Transverse colon (tissue), 4 donors: ENCODE measurements around the gene BABAM1. TPM values are rescaled to one million over a fixed set of nuclear protein-coding genes. Genes with fewer than 3 reads are reported as not detected.

Experiments
- DNase-seq: peaks from one replicate; pipeline ENCODE4 v3.0.0-alpha.2; 2019
- H3K27ac ChIP-seq, 4 donors: fragments of 200-600 bp; sonication (generic); 2 replicates each; pipeline ENCODE4 v1.5.1; 2016 to 2018; ENCODE audit warnings: inconsistent platforms in 4 of 4
- H3K27me3 ChIP-seq: fragments of 200-600 bp; sonication (generic); 2 replicates; pipeline ENCODE4 v1.5.1; 2017; ENCODE audit warnings: inconsistent platforms
- H3K36me3 ChIP-seq, 4 donors: fragments of 200-600 bp; sonication (generic); 2 replicates each; pipeline ENCODE4 v1.5.1; 2017 to 2019; ENCODE audit warnings: inconsistent platforms in 4 of 4
- H3K4me1 ChIP-seq, 4 donors: fragments of 200-600 bp; sonication (generic); 2 replicates each; pipeline ENCODE4 v1.5.1; 2017 to 2020; ENCODE audit warnings: inconsistent platforms in 4 of 4
- H3K4me3 ChIP-seq, 4 donors: fragments of 200-600 bp; sonication (generic); 1 replicate in 1 of 4; 2 replicates in 3 of 4; pipeline versions ENCODE4 v1.5.1 to v1.6.1; 2017 to 2019; ENCODE audit warnings: inconsistent platforms in 4 of 4
- H3K9me3 ChIP-seq, 2 donors: fragments of 200-600 bp; sonication (generic); 2 replicates each; pipeline ENCODE4 v1.5.1; 2017 to 2019; ENCODE audit warnings: inconsistent platforms in 2 of 2
- CTCF ChIP-seq, 5 experiments: fragments of 200-600 bp in 3 of 5; fragments of 450-650 bp in 2 of 5; sonication (generic) in 3 of 5; IDR thresholded peaks; 1 replicate in 2 of 5; 2 replicates in 3 of 5; pipeline ENCODE4 v1.5.1; 2016 to 2017; ENCODE audit warnings: antibody characterized with exemption in 5 of 5, inconsistent platforms in 3 of 5, mild to moderate bottlenecking in 2 of 5, moderate library complexity in 1 of 5
- EP300 ChIP-seq: sonication (generic); formaldehyde crosslinking; IDR thresholded peaks from one replicate; pipeline ENCODE4 v1.6.1; 2017; ENCODE audit warnings: antibody characterized with exemption, low read depth
- POLR2A ChIP-seq: fragments of 450-650 bp; IDR thresholded peaks from one replicate; pipeline ENCODE4 v1.6.1; 2016; ENCODE audit warnings: antibody characterized with exemption, mild to moderate bottlenecking, moderate library complexity
- POLR2AphosphoS5 ChIP-seq, 3 donors: sonication (generic); formaldehyde crosslinking; IDR thresholded peaks; one replicate each; pipeline ENCODE4 v1.6.1; 2016; ENCODE audit warnings: antibody characterized with exemption in 3 of 3
- WGBS, 2 donors: methylation state at CpG; one replicate each; pipeline ENCODE4 v1.1.5; 2018; ENCODE audit warnings: low coverage in 1 of 2; 5-methylcytosine and 5-hydroxymethylcytosine counted together
- in situ Hi-C, 4 donors: fragments of 200-750 bp; cut with MboI; loops; one replicate each; pipeline versions ENCODE4 v1.15.0 to v1.15.1; 2017; ENCODE audit warnings: low sequenced_read_pairs in 3 of 4, low pct_ligation_motif_present in 1 of 4, low pct_unique_long_range_greater_than_20kb in 1 of 4
- intact Hi-C: fragments of 100-400 bp; cut with DNase I; formaldehyde crosslinking; loops from one replicate; pipeline ENCODE4 v1.15.1; 2023; ENCODE audit warnings: low total_unique reads
- total RNA-seq, 4 donors: library from RNA; depleted of rRNA; stranded (reverse); fragments of >200 nt; gene quantifications; one replicate each; pipeline ENCODE4 v1.1.0, GENCODE V29; 2016

Gene BABAM1
- total RNA-seq, 4 donors from 2014 or later, result 56.2 to 364 (median 80.2) TPM

- WGBS, 2 donors, result 0 to 2% methylated on average over 4 to 35 of the region's 52 CpGs
- peak within 1 kb of the TSS; percentile 90 to 98 (median 94) for H3K27ac ChIP-seq
- peak; percentile 98 for DNase-seq
- TF ChIP-seq POLR2AphosphoS5 (IDR thresholded peaks at IDR 0.05) (peak; percentile 60 to 74 (median 74)), CTCF (IDR thresholded peaks at IDR 0.05) (peak; percentile 68 to 88 (median 73)), EP300 (no peak), POLR2A (no peak)
- in situ Hi-C loops (no loop called here), intact Hi-C loops (no loop called here)
- H3K27me3 ChIP-seq, result no peaks in the 10 kb centered on the region
- peak within 1 kb of the TSS; percentile 62 to 74 (median 68) for H3K4me3 ChIP-seq
- H3K4me1 ChIP-seq, result peaks cover 34 to 50% (median 37%) of the 10 kb centered on the region in 4 donors
- no peaks in the 10 kb centered on the region for H3K36me3 ChIP-seq
- H3K9me3 ChIP-seq, result no peaks in the 10 kb centered on the region
Measured at GRCh38 chr19:17303167-17303939, 36.1 kb downstream of the BABAM1 start, which contains the start of gene ABHD8. TSS of gene ABHD8 (minus strand) at chr19:17303425. CDS start at chr19:17301616, 1,809 bp downstream.

GRCh38 chr19:17303940-17304267 is 36.7 kb downstream of the BABAM1 start:
- H3K9me3 ChIP-seq, result no peaks in the 10 kb centered on the region
- WGBS, 2 donors, result 73% methylated on average over 12 of the region's 12 CpGs; no CpG with 5 or more reads in 1 of the 2 donors
- no peaks in the 10 kb centered on the region for H3K27me3 ChIP-seq
- H3K4me3 ChIP-seq, result no peak overlapping the region
- H3K4me1 ChIP-seq, result peaks cover 34 to 55% (median 39%) of the 10 kb centered on the region in 4 donors
- H3K27ac ChIP-seq, result peak overlapping the region; percentile 90 to 98 (median 94)
- in situ Hi-C loops, result no loop called here
- no peak for TF ChIP-seq CTCF (IDR thresholded peaks at IDR 0.05)
- TF ChIP-seq POLR2A, result no peak
- no peak for TF ChIP-seq EP300
- no peak for TF ChIP-seq POLR2AphosphoS5 (IDR thresholded peaks at IDR 0.05)
- no peaks in the 10 kb centered on the region for H3K36me3 ChIP-seq
- intact Hi-C loops, result no loop called here
- DNase-seq, result no peak

GRCh38 chr19:17304386-17305215 is 37.4 kb downstream of the BABAM1 start:
- peak overlapping the region in 2 of 4 donors; percentile 66 to 70 for H3K4me3 ChIP-seq
- TF ChIP-seq CTCF (IDR thresholded peaks at IDR 0.05), result no peak
- no peak for TF ChIP-seq EP300
- no peak for TF ChIP-seq POLR2AphosphoS5 (IDR thresholded peaks at IDR 0.05)
- TF ChIP-seq POLR2A, result no peak
- no peaks in the 10 kb centered on the region for H3K9me3 ChIP-seq
- peak overlapping the region; percentile 90 to 98 (median 94) for H3K27ac ChIP-seq
- in situ Hi-C loops (no loop called here), intact Hi-C loops (no loop called here)
- H3K4me1 ChIP-seq, result peaks cover 34 to 57% (median 41%) of the 10 kb centered on the region in 4 donors
- no peaks in the 10 kb centered on the region for H3K36me3 ChIP-seq
- DNase-seq, result no peak
- WGBS, 2 donors, result 60 to 65% methylated on average over 3 to 12 of the region's 12 CpGs
- H3K27me3 ChIP-seq, result no peaks in the 10 kb centered on the region

GRCh38 chr19:17305216-17305516 is 37.9 kb downstream of the BABAM1 start:
- intact Hi-C loops, result no loop called here
- in situ Hi-C loops, result no loop called here
- Histone ChIP-seq H3K36me3 (no peaks in the 10 kb centered on the region), H3K4me1 (peaks cover 37 to 61% (median 45%) of the 10 kb centered on the region in 4 donors), H3K9me3 (no peaks in the 10 kb centered on the region), H3K27me3 (no peaks in the 10 kb centered on the region), H3K4me3 (peak overlapping the region in 2 of 4 donors; percentile 66 to 70), H3K27ac (peak overlapping the region; percentile 90 to 98 (median 94))
- DNase-seq, result no peak
- WGBS, 2 donors, result 0 to 2% methylated on average over 3 to 7 of the region's 7 CpGs
- TF ChIP-seq POLR2AphosphoS5 (IDR thresholded peaks at IDR 0.05), result peak in 1 of 3 donors; percentile 99
- no peak for TF ChIP-seq POLR2A
- peak; percentile 87 for TF ChIP-seq EP300
- TF ChIP-seq CTCF (IDR thresholded peaks at IDR 0.05), result no peak
